Peyer's patch (tissue), 4 donors: ENCODE data around the gene ATP6V1G2.

ENCODE experiments used
- POLR2A ChIP-seq, 2 donors: fragments of 450-650 bp; IDR thresholded peaks; one replicate each; pipeline ENCODE4 v1.5.1; 2017; ENCODE audit warnings: antibody characterized with exemption in 2 of 2, mild to moderate bottlenecking in 2 of 2, moderate library complexity in 2 of 2
- TF ChIP-seq, protein P1 (sequence below), 6 experiments: fragments of 450-650 bp in 4 of 6; fragments of 200-600 bp in 2 of 6; sonication (generic) in 1 of 6; IDR thresholded peaks; one replicate each; pipeline ENCODE4 v1.5.1; 2017 to 2019; ENCODE audit warnings: antibody characterized with exemption in 6 of 6, mild to moderate bottlenecking in 3 of 6, moderate library complexity in 1 of 6

DNA sequence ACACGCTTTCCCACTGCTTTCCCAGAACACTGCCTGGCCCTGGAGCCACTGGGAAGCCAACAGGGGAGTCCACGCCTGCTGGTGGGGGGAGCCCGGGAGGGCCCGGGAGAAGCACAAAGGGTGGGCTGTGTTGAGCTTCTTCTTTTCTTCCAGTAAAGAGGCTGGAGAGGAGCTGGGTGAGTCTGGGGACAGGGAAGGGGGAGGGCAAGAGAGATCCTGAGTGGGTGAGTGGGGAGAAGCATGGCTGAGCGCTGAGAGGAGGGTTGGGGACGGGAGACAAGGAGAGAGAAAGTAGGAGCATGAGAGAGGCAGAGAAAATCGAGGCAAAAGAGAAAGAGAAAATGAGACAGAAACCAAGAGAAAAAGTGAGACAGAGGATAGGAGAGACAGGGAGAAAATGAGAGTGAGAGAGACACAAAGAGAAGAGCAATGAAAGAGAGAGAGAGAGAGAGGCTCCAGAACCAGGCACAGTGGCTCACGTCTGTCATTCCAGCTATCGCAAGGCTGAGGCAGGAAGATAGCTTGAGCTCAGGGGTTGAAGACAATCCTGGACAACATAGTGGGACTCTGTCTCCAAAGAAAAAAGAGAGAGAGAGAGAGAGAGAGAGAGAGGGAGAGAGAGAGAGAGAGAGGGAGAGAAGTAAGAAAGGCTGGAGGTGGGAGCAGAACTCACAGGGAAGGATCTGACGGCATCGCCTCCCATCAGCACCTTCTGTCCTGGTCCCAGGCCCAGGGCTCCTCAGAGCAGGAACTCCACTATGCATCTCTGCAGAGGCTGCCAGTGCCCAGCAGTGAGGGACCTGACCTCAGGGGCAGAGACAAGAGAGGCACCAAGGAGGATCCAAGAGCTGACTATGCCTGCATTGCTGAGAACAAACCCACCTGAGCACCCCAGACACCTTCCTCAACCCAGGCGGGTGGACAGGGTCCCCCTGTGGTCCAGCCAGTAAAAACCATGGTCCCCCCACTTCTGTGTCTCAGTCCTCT is 41.7 kb upstream of the ATP6V1G2 start:
- TF ChIP-seq, protein P1, sequence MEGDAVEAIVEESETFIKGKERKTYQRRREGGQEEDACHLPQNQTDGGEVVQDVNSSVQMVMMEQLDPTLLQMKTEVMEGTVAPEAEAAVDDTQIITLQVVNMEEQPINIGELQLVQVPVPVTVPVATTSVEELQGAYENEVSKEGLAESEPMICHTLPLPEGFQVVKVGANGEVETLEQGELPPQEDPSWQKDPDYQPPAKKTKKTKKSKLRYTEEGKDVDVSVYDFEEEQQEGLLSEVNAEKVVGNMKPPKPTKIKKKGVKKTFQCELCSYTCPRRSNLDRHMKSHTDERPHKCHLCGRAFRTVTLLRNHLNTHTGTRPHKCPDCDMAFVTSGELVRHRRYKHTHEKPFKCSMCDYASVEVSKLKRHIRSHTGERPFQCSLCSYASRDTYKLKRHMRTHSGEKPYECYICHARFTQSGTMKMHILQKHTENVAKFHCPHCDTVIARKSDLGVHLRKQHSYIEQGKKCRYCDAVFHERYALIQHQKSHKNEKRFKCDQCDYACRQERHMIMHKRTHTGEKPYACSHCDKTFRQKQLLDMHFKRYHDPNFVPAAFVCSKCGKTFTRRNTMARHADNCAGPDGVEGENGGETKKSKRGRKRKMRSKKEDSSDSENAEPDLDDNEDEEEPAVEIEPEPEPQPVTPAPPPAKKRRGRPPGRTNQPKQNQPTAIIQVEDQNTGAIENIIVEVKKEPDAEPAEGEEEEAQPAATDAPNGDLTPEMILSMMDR (IDR thresholded peaks at IDR 0.05), result no peak
- TF ChIP-seq POLR2A (IDR thresholded peaks at IDR 0.05), result no peak
